OCI-LY7 (cell line): ENCODE data around the gene NDUFS3. TPM values are rescaled to one million over a fixed set of nuclear protein-coding genes. Genes with fewer than 3 reads are reported as not detected.
"Not testable (repeated sequence)": the region's sequence is repeated elsewhere in the genome, so short reads cannot be mapped to it uniquely, and the experiment has no call there.

Source experiments
- BruUV-seq: library from RNA; stranded (reverse); fragments of 400-500 nt; replicated peaks from 2 replicates; lab custom pipeline; 2021; lab: Mats Ljungman, UMichigan
- CTCF ChIA-PET: fragments of 300-600 bp; sonication (Branson Sonifier 250); formaldehyde crosslinking; loops from one replicate; lab custom pipeline; 2022; ENCODE audit warnings: antibody characterized with exemption; ENCODE audit not compliant: unreplicated experiment; lab: Charles Lee
- POLR2A ChIA-PET: fragments of 300-600 bp; sonication (Branson Sonifier 250); formaldehyde crosslinking; loops from one replicate; lab custom pipeline; 2022; ENCODE audit warnings: antibody characterized with exemption; lab: Charles Lee
- DNase-seq: peaks from one replicate; pipeline ENCODE4 v3.0.0-alpha.2; 2015; ENCODE audit warnings: low spot score
- H2AFZ ChIP-seq: fragments of 200-600 bp; sonication (generic), shearing (Covaris generic); 2 replicates; pipeline ENCODE4 v1.6.1; 2014; ENCODE audit warnings: mild to moderate bottlenecking, antibody characterized with exemption, low read length, moderate library complexity
- H3K27ac ChIP-seq: fragments of 200-600 bp; sonication (generic); 2 replicates; pipeline ENCODE4 v1.5.1; 2014; ENCODE audit warnings: mixed run types, low read depth, mild to moderate bottlenecking, moderate library complexity, low read length, inconsistent platforms; ENCODE audit not compliant: poor library complexity, severe bottlenecking
- H3K36me3 ChIP-seq: fragments of 200-600 bp; sonication (generic); 2 replicates; pipeline ENCODE4 v1.6.1; 2014; ENCODE audit warnings: mild to moderate bottlenecking, antibody characterized with exemption, low read length, moderate library complexity, mixed read lengths; ENCODE audit not compliant: insufficient read depth
- H3K4me1 ChIP-seq: fragments of 200-600 bp; sonication (generic); 2 replicates; pipeline ENCODE4 v1.5.1; 2014; ENCODE audit warnings: mild to moderate bottlenecking, low read length; ENCODE audit not compliant: insufficient read depth, poor library complexity, severe bottlenecking
- H3K4me2 ChIP-seq: fragments of 200-600 bp; sonication (generic); 2 replicates; pipeline ENCODE4 v1.6.1; 2014; ENCODE audit warnings: mild to moderate bottlenecking, low read length
- H3K4me3 ChIP-seq: fragments of 200-600 bp; sonication (generic); 2 replicates; pipeline ENCODE4 v1.5.1; 2014; ENCODE audit warnings: mild to moderate bottlenecking, low read depth, low read length; ENCODE audit not compliant: poor library complexity, severe bottlenecking
- H3K79me2 ChIP-seq: fragments of 200-600 bp; sonication (generic); 2 replicates; pipeline ENCODE4 v1.6.1; 2016; ENCODE audit warnings: low read depth, mild to moderate bottlenecking, low read length, moderate library complexity, mixed read lengths; ENCODE audit not compliant: insufficient read depth
- H3K9me2 ChIP-seq: fragments of 200-600 bp; sonication (generic); 2 replicates; pipeline ENCODE4 v1.6.1; 2016; ENCODE audit warnings: mild to moderate bottlenecking, low read length, mixed read lengths; ENCODE audit not compliant: insufficient read depth
- H3K9me3 ChIP-seq: fragments of 200-600 bp; sonication (generic); 2 replicates; pipeline ENCODE4 v1.6.1; 2014; ENCODE audit warnings: mild to moderate bottlenecking, mixed run types, low read length, mixed read lengths
- H4K20me1 ChIP-seq: fragments of 200-600 bp; sonication (generic); 2 replicates; pipeline ENCODE4 v1.6.1; 2014; ENCODE audit warnings: mild to moderate bottlenecking, antibody characterized with exemption, low read length, moderate library complexity, mixed read lengths; ENCODE audit not compliant: insufficient read depth
- EZH2phosphoT487 ChIP-seq: fragments of 200-600 bp; sonication (generic); IDR thresholded peaks from 2 replicates; pipeline ENCODE4 v1.6.1; 2018; ENCODE audit warnings: low read depth, borderline replicate concordance, mild to moderate bottlenecking, mixed run types, antibody characterized with exemption, low read length, moderate library complexity, mixed read lengths
- intact Hi-C: fragments of 100-400 bp; cut with micrococcal nuclease; formaldehyde crosslinking; loops from one replicate; pipeline ENCODE4 v1.10.0; 2022; ENCODE audit not compliant: unreplicated experiment
- total RNA-seq, 2 experiments: library from RNA; depleted of rRNA in 1 of 2; stranded (reverse); fragments of >200 nt in 1 of 2; shearing (Covaris generic) in 1 of 2; gene quantifications; 2 replicates each; pipeline ENCODE4 v1.2.3, GENCODE V29; 2014 to 2022
- TF ChIP-seq, protein P1 (sequence below): fragments of 200-600 bp; sonication (generic); conservative IDR thresholded peaks from 2 replicates; pipeline ENCODE4 v1.5.1; 2014; ENCODE audit warnings: mild to moderate bottlenecking, antibody characterized with exemption, low read length, moderate library complexity, mixed read lengths

The NDUFS3 gene
- total RNA-seq, 2 experiments from 2014 or later = 73.9 to 135 TPM

- H3K36me3 ChIP-seq = peaks cover 69% of the 10 kb centered on the region
- intact Hi-C loops = no loop called here
- H2AFZ ChIP-seq = no peak overlapping the region
- peaks cover 95% of the 10 kb centered on the region for H3K79me2 ChIP-seq
- TF ChIP-seq EZH2phosphoT487 = no peak
- TF ChIP-seq, protein P1, sequence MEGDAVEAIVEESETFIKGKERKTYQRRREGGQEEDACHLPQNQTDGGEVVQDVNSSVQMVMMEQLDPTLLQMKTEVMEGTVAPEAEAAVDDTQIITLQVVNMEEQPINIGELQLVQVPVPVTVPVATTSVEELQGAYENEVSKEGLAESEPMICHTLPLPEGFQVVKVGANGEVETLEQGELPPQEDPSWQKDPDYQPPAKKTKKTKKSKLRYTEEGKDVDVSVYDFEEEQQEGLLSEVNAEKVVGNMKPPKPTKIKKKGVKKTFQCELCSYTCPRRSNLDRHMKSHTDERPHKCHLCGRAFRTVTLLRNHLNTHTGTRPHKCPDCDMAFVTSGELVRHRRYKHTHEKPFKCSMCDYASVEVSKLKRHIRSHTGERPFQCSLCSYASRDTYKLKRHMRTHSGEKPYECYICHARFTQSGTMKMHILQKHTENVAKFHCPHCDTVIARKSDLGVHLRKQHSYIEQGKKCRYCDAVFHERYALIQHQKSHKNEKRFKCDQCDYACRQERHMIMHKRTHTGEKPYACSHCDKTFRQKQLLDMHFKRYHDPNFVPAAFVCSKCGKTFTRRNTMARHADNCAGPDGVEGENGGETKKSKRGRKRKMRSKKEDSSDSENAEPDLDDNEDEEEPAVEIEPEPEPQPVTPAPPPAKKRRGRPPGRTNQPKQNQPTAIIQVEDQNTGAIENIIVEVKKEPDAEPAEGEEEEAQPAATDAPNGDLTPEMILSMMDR = no peak
- no peak overlapping the region for H3K4me3 ChIP-seq
- peaks cover 13% of the 10 kb centered on the region for H4K20me1 ChIP-seq
- H3K9me2 ChIP-seq = no peaks in the 10 kb centered on the region
- no TSS peak for BruUV-seq
- H3K9me3 ChIP-seq = no peaks in the 10 kb centered on the region
- H3K4me2 ChIP-seq = no peak overlapping the region
- H3K27ac ChIP-seq = no peak overlapping the region
- POLR2A ChIA-PET = interaction anchor here (0.6 kb wide), 3 partner anchors 16 to 487 kb away, joined by 3 to 5 read pairs (median 4); no protein-coding TSS in a partner anchor
- CTCF ChIA-PET = no interaction called here
- DNase-seq = no peak
- H3K4me1 ChIP-seq = peaks cover 9% of the 10 kb centered on the region
Observed at GRCh38 chr11:47545298-47545697, 33.6 kb upstream of the NDUFS3 start.

GRCh38 chr11:47546274-47546673, 32.6 kb upstream of the NDUFS3 start:
- H3K36me3 ChIP-seq = peaks cover 70% of the 10 kb centered on the region
- H3K9me2 ChIP-seq, intact Hi-C loops, H3K9me3 ChIP-seq, H3K27ac ChIP-seq, H3K4me3 ChIP-seq, CTCF ChIA-PET, H3K4me2 ChIP-seq, BruUV-seq, DNase-seq, H2AFZ ChIP-seq: not testable (repeated sequence)
- peaks cover 95% of the 10 kb centered on the region for H3K79me2 ChIP-seq
- POLR2A ChIA-PET = interaction anchor here (0.6 kb wide), 1 partner anchor 334 kb away, joined by 3 read pairs; no protein-coding TSS in a partner anchor
- peaks cover 19% of the 10 kb centered on the region for H3K4me1 ChIP-seq
- peaks cover 22% of the 10 kb centered on the region for H4K20me1 ChIP-seq

- Histone ChIP-seq H3K36me3 (peaks cover 58% of the 10 kb centered on the region), H4K20me1 (peaks cover 25% of the 10 kb centered on the region; the same call in 1 of the 2 replicates), H3K9me3 (no peaks in the 10 kb centered on the region), H3K4me2 (peak overlapping the region; percentile 78), H3K79me2 (peaks cover 70% of the 10 kb centered on the region), H3K9me2 (no peaks in the 10 kb centered on the region), H3K4me1 (peaks cover 29% of the 10 kb centered on the region), H2AFZ (no peak overlapping the region), H3K4me3 (peak overlapping the region; percentile 89), H3K27ac (peak overlapping the region; percentile 65)
- peak; percentile 56 for DNase-seq
- intact Hi-C loops = loop anchor here (1.0 kb wide), 1 partner anchor 217 kb away; the partner anchor contains the start of gene FNBP4
- ChIA-PET CTCF (no interaction called here), POLR2A (interaction anchor here (0.7 kb wide), 2 partner anchors 303 to 384 kb away, joined by 3 read pairs; no protein-coding TSS in a partner anchor)
- TF ChIP-seq, protein P1 = no peak
- BruUV-seq = TSS peak; percentile 53
Observed at GRCh38 chr11:47550288-47551047, 28.4 kb upstream of the NDUFS3 start.
